Naive B cell (primary cell): ENCODE results near the gene TNFRSF14. TPM values are rescaled to one million over a fixed set of nuclear protein-coding genes. Genes with fewer than 3 reads are reported as not detected.

Experiments used
- ATAC-seq, 2 donors: fragments of 150-1000 bp; cut with Tn5 transposase; 2 replicates each; pipeline ENCODE4 v1.10.0; 2021; ENCODE audit warnings: low read depth in 2 of 2, mild to moderate bottlenecking in 2 of 2, moderate library complexity in 2 of 2
- DNase-seq: peaks from one replicate; pipeline ENCODE4 v3.0.0; 2022
- H3K27ac Mint-ChIP-seq, 6 donors: one replicate each; pipeline ENCODE4 v1.8.0; 2020 to 2022; ENCODE audit warnings: mild to moderate bottlenecking in 6 of 6, mixed read lengths in 6 of 6, moderate library complexity in 5 of 6, inconsistent platforms in 2 of 6
- H3K27me3 Mint-ChIP-seq, 3 donors: one replicate each; pipeline ENCODE4 v1.8.0; 2021 to 2022; ENCODE audit warnings: mixed read lengths in 3 of 3, mild to moderate bottlenecking in 1 of 3
- H3K36me3 Mint-ChIP-seq, 2 donors: one replicate each; pipeline ENCODE4 v1.8.0; 2020 to 2022; ENCODE audit warnings: mixed read lengths in 2 of 2, inconsistent platforms in 1 of 2, mild to moderate bottlenecking in 1 of 2
- H3K4me1 Mint-ChIP-seq, 3 donors: one replicate each; pipeline ENCODE4 v1.8.0; 2020 to 2022; ENCODE audit warnings: mixed read lengths in 3 of 3, inconsistent platforms in 1 of 3, mild to moderate bottlenecking in 1 of 3, moderate library complexity in 1 of 3
- H3K4me3 Mint-ChIP-seq, 8 donors: one replicate each; pipeline ENCODE4 v1.8.0; 2020 to 2022; ENCODE audit warnings: mild to moderate bottlenecking in 8 of 8, mixed read lengths in 8 of 8, moderate library complexity in 8 of 8, inconsistent platforms in 2 of 8
- H3K9me3 Mint-ChIP-seq, 7 donors: one replicate each; pipeline ENCODE4 v1.8.0; 2020 to 2022; ENCODE audit warnings: mixed read lengths in 7 of 7, mild to moderate bottlenecking in 5 of 7, inconsistent platforms in 2 of 7, moderate library complexity in 1 of 7
- polyA plus RNA-seq, 6 donors: library from polyadenylated mRNA; unstranded; fragments of 300-500 nt; fragmentation: Illumina TruSeq; gene quantifications; one replicate each; pipeline ENCODE4 v1.2.3, GENCODE V29; 2021; ENCODE audit warnings: low read depth in 6 of 6

TNFRSF14 gene
- polyA plus RNA-seq, 6 donors from 2014 or later = 40.7 to 75.6 (median 50.4) TPM

DNA sequence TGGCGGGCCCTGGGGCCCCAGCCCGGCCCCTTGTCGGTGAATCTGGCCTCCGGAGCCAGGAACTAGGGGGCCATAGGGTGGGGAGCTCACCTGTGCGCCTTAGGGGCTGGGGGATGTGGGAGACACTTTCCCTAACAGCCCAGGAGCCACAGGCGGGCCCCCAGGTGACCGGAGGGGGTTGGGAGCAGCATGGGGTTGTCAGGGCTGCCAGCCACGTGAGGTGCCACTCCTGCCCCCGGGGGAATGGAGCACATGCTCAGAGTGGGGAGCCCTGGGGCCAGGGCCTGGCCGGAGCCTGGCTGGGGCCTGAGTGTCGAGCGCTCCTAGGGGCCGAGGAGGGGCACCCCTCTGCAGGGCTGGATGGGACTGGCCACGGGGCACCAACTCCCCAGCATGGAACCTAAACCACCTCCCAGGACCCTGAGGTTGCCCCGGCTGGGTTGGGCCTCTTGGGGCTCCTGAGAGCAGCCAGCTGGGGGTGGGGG is 50.3 kb downstream of the TNFRSF14 start:
- H3K4me3 Mint-ChIP-seq = no peak overlapping the region
- no peak overlapping the region for H3K27ac Mint-ChIP-seq
- DNase-seq (no peak), ATAC-seq (no peak)
- peaks cover 6 to 13% (median 12%) of the 10 kb centered on the region in 3 donors for H3K27me3 Mint-ChIP-seq
- H3K4me1 Mint-ChIP-seq = no peaks in the 10 kb centered on the region
- peaks cover 0 to 1% (median 0%) of the 10 kb centered on the region in 7 donors for H3K9me3 Mint-ChIP-seq
- H3K36me3 Mint-ChIP-seq = no peaks in the 10 kb centered on the region

DNA sequence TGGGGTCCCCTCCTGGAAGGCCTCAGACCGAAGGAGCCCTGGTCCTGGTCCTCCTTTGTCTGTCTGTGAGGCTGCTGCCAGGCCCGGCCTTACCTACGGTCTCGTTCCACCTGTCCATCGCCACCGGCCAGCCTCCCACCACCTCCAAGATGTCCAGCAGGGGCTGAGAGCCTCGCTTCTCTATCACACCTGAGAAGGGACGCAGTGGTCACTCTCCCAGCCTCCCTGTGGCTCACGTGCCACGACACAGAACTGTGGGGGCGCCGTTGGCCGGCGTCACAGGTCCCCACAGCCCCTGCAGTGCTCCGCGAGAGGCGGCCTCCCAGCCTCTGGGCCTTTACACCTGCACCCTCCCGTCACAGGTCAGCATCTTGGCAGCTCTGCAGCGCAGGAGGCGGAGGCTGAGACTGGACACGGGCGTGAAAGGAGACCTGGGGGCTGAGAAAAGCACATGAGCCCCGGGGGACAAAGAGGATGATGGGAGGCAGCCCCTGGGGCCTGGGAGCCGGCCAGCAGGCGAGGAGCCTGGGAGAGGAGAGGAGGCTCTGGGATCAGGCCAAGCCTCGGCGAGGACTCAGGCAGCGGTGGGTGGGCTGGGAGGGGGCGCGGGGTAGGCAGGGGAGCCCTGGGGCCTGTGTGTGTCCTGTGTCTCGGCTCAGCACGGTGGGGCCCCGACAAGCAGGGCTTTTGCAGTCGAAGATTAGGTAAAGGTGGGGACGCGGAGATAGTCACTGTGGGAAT is 50.9 kb downstream of the TNFRSF14 start:
- peaks cover 0 to 1% (median 0%) of the 10 kb centered on the region in 7 donors for H3K9me3 Mint-ChIP-seq
- no peak for ATAC-seq
- H3K27ac Mint-ChIP-seq = peak overlapping the region in 1 of 6 donors; percentile 36
- H3K36me3 Mint-ChIP-seq = no peaks in the 10 kb centered on the region
- no peak for DNase-seq
- H3K4me3 Mint-ChIP-seq = no peak overlapping the region
- H3K27me3 Mint-ChIP-seq = peaks cover 4 to 14% (median 11%) of the 10 kb centered on the region in 3 donors
- no peaks in the 10 kb centered on the region for H3K4me1 Mint-ChIP-seq

DNA sequence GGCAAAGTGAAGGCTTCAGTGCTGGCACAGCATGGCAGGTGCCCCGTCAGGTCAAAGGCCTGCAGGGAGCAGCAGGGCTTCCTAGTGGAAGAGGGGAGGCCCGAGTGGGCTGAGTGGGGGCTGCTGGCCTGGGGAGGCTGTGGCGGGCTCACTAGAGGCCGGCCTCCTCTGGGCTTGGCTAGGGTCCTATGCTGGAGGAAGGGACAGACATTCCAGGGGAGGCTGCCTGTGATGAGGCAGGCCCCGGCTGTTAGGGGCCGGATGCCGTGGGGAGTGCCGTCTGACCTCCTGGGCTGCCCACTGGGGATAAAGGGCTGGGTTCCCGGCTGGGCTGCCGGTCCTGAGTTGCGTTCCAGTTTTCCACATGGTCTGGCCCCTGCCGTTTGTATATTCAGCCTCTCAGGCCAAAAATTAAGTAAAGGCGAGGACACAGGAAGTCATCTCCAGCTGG is 51.5 kb downstream of the TNFRSF14 start:
- Mint-ChIP-seq H3K4me3 (no peak overlapping the region), H3K4me1 (peaks cover 0 to 5% (median 0%) of the 10 kb centered on the region in 3 donors), H3K27me3 (peaks cover 4 to 18% (median 11%) of the 10 kb centered on the region in 3 donors), H3K9me3 (peaks cover 0 to 3% (median 0%) of the 10 kb centered on the region in 7 donors), H3K36me3 (no peaks in the 10 kb centered on the region), H3K27ac (no peak overlapping the region)
- ATAC-seq = no peak
- DNase-seq = no peak

DNA sequence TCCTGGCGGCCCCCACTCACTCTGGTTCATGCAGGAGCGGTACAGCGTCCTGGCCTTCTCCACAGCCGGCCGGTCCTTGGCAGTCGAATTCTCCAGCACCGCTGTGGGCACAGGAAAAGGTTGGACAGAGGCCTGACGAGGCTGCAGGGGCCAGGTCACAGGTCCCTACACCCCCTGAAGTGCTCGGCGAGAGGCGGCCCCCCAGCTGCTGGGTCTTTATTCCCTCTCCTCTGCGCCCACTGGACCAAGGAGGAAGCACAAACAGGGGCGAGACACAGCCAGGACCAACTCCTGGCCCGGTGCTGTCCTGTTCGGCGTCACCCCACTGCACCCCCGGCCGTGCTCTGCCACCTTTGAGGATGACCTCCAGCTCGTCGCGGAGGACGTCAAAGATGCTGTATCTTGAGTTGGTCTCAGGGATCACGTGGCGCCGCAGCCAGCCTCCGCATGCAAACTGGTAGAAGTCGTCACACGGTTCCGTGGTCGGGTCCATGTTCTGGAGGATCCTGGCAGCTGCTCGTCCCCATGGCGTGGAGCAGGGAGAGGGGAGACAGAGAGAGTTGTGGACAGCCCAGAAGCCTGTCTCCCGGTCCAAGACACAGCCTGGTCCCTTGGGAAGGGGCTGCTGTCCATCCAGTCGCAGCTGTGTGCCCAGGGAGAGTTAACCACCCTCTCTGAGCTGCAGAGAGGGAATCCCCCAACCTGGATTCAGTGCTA is 53.3 kb downstream of the TNFRSF14 start:
- ATAC-seq (no peak), DNase-seq (no peak)
- Mint-ChIP-seq H3K27me3 (peaks cover 4 to 28% (median 25%) of the 10 kb centered on the region in 3 donors), H3K36me3 (peaks cover 6 to 10% of the 10 kb centered on the region in 2 donors), H3K4me3 (no peak overlapping the region), H3K4me1 (peaks cover 0 to 5% (median 0%) of the 10 kb centered on the region in 3 donors), H3K9me3 (peaks cover 9 to 16% (median 11%) of the 10 kb centered on the region in 7 donors), H3K27ac (no peak overlapping the region)

DNA sequence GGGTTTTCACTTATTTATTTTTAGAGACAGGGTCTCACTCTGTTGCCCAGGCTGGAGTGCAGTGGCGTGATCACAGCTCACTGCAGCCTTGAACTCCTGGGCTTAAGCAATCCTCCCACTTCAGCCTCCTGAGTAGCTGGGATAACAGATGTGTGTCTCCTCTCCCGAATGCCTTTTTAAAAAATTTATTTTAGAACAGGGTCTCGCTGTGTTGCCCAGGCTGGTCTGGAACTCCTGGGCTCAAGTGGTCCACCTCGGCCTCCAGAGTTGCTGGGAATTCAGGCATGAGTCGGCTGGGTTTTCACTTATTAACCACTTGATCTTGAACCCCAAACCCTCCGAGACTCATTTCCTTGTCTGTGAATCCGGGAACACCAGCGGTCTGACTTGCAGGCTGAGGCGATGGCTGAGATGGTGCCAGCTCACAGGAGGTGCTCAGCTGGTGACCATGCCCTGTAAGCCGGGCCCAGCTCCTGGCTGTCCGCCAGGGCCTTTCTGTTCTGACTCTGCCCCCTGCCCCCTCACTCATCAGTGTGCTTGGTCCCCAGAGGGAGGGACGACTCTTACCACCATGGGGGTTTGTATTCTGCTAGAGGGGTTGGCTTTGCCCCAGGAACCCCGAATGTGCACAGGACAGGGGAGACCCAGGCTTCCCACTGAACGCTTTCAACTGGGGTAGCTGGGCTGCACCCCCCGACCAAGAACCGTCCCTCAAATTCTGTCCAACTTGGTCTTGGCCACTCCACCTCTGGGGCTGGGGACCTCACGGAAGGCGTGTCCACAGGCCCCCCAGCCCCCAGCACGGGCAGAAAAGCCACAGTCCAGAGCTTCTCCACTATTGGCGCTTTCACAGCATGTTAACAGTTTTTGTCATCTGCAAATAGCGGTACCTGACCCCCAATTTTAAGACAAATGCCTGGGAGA is 54.1 kb downstream of the TNFRSF14 start:
- H3K4me3 Mint-ChIP-seq = no peak overlapping the region
- peaks cover 4 to 31% (median 29%) of the 10 kb centered on the region in 3 donors for H3K27me3 Mint-ChIP-seq
- H3K36me3 Mint-ChIP-seq = peaks cover 6 to 13% of the 10 kb centered on the region in 2 donors
- ATAC-seq (no peak), DNase-seq (no peak)
- H3K9me3 Mint-ChIP-seq = peaks cover 12 to 24% (median 16%) of the 10 kb centered on the region in 7 donors
- no peak overlapping the region for H3K27ac Mint-ChIP-seq
- peaks cover 0 to 5% (median 0%) of the 10 kb centered on the region in 3 donors for H3K4me1 Mint-ChIP-seq

DNA sequence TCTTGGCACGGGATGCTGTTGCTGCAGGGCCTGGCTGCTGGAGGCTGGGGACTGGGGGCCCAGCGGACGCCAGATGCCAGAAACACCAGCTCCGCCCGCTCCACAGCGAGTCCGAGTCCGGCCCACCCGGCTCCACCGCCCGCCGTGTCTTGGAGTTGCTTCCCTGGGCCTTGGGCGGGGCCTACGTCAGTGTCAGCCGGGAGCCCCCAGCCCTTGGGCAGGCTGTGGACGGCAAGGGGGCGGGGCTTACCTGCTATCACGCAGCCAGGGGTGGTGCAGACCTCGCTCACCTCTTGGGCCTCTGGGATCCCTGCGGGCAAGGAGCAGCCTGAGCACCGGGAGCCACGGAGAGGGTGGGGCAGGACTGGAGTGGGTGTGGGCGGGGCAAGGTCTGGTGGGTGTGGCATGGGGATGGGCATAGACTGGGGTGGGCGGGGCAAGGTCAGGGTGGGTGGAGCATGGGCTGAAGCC is 54.9 kb downstream of the TNFRSF14 start:
- Mint-ChIP-seq H3K36me3 (peaks cover 6 to 19% of the 10 kb centered on the region in 2 donors), H3K4me3 (no peak overlapping the region), H3K4me1 (peaks cover 0 to 5% (median 0%) of the 10 kb centered on the region in 3 donors), H3K9me3 (peaks cover 14 to 32% (median 19%) of the 10 kb centered on the region in 7 donors), H3K27me3 (peaks cover 4 to 34% (median 34%) of the 10 kb centered on the region in 3 donors), H3K27ac (no peak overlapping the region)
- no peak for DNase-seq
- no peak for ATAC-seq

DNA sequence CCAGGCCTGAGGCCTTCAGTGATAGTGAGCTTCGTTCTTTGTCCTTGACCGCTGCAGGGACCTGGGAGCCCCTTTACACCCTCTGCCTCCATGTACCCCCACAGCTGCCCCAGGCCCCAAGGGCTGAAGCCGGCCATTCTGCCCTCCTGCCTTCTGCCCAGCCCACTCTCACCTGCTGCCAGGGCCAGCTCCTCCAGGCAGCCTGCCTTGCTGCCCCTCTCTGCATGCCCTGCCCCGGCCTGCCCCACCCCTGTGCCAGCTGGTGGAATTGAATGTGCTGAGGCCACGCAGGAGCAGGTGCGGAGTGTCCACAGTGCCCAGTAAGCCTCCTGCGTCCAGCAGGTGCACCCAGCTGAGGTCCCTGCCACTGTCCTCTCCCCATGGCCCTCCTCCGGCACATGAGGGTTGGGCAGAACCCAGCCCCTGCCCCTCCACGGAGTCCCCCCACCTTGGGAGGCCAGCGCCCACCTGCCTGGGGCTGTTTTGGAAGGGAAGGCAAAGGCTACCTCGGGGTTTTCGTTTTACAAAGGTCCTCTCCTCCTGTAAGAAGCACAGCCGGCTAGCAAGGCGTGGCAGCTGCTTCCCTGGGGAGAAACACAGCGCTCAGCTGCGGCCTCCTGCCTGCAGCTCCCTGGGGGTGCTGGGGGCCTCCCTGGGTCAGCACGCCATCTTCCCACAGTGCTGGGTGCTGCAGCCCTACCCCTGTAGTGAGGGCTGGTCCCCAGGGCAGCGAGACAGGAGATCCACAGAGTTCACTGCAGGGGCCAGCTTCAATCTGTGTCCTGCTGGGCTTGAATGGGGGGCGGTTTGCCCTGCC is 55.7 kb downstream of the TNFRSF14 start:
- Mint-ChIP-seq H3K36me3 (peaks cover 6 to 19% of the 10 kb centered on the region in 2 donors), H3K9me3 (peaks cover 16 to 38% (median 24%) of the 10 kb centered on the region in 7 donors), H3K27me3 (peaks cover 4 to 34% (median 34%) of the 10 kb centered on the region in 3 donors), H3K4me3 (no peak overlapping the region), H3K4me1 (peaks cover 0 to 5% (median 1%) of the 10 kb centered on the region in 3 donors), H3K27ac (no peak overlapping the region)
- DNase-seq = no peak
- ATAC-seq = no peak

DNA sequence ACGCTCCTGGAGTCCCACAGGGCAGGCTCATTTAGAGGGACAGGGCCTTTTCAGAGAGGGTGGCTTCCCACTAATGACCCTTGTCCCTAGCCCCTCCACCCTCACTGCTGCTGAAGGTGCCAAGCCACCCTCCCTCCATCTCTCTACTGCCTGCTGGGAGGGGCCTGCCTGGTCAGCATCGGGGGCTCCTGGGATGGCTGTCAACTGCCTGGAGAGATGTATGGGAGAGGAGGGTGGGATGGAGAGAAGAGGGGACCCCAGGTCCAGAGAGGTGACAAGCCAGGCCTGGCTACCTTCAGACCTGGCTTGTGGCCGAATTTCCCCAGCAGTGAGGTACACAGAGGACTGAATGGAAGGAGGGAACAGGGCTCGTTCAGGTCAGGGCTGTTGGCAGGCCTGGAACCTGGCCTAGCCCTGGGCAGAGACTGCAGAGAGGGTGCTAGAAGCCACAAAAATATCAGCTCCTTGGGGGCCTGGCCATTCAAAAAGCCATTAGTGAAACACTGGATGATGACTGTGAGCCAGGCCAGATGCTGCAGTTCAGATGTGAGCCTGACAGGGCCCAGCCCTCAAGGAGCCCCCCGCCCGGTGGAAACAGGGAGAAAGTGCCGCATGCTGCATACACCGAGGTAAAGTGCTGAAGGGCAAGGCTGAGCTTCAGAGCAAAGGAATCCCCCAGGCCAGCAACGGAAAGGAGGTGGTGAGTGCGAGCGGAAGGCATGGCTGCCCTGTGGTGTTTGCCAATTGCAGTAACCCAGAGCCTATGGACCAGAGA is 56.6 kb downstream of the TNFRSF14 start:
- no peak for ATAC-seq
- peaks cover 16 to 40% (median 24%) of the 10 kb centered on the region in 7 donors for H3K9me3 Mint-ChIP-seq
- H3K27me3 Mint-ChIP-seq = peaks cover 7 to 34% (median 34%) of the 10 kb centered on the region in 3 donors
- H3K36me3 Mint-ChIP-seq = peaks cover 6 to 19% of the 10 kb centered on the region in 2 donors
- H3K4me1 Mint-ChIP-seq = peaks cover 0 to 5% (median 1%) of the 10 kb centered on the region in 3 donors
- DNase-seq = no peak
- no peak overlapping the region for H3K27ac Mint-ChIP-seq
- no peak overlapping the region for H3K4me3 Mint-ChIP-seq

Other genes with a start within 250 kb of the TNFRSF14 start
- 1 to 10 TPM in 5 of 6 donors, under 1 TPM in 1; 0.29 to 7.1 (median 6.1) TPM for gene MORN1, start 164.8 kb upstream of the TNFRSF14 start, polyA plus RNA-seq
- gene RER1, start 164.5 kb upstream of the TNFRSF14 start, polyA plus RNA-seq = 100 to 1,000 TPM; 116 to 129 (median 121) TPM
- gene PEX10, start 143.8 kb upstream of the TNFRSF14 start, polyA plus RNA-seq = 10 to 100 TPM; 10.7 to 24.1 (median 15.1) TPM
- 1 to 10 TPM in 5 of 6 donors, under 1 TPM in 1; 0.94 to 2.5 (median 1.6) TPM for gene PLCH2, start 80.1 kb upstream of the TNFRSF14 start, polyA plus RNA-seq
- gene PANK4, start 29.8 kb upstream of the TNFRSF14 start, polyA plus RNA-seq = 10 to 100 TPM in 3 of 6 donors, 1 to 10 TPM in 3; 8.6 to 22.2 (median 9.9) TPM
- gene HES5, start 26.1 kb upstream of the TNFRSF14 start, polyA plus RNA-seq = not detected
- 10 to 100 TPM; 11.6 to 18.6 (median 13.7) TPM for gene PRXL2B, start 30.4 kb downstream of the TNFRSF14 start, polyA plus RNA-seq
- 1 to 10 TPM in 5 of 6 donors, not detected in 1; 1.0 to 8.5 (median 5.3) TPM for gene MMEL1, start 76.6 kb downstream of the TNFRSF14 start, polyA plus RNA-seq
- under 1 TPM in 5 of 6 donors, not detected in 1; 0.05 to 0.37 (median 0.21) TPM for gene TTC34, start 245.3 kb downstream of the TNFRSF14 start, polyA plus RNA-seq